NCI-H748 treated with DMSO at 0.1 percent for 48 hours (cell line): ENCODE results near the gene CFAP298.

Experiments used
- DNase-seq: peaks from one replicate; lab custom pipeline; 2025; lab: John Stamatoyannopoulos, UW

CFAP298 gene

GRCh38 chr21:32599091-32599490, 13.1 kb downstream of the CFAP298 start:
- no peak for DNase-seq

DNA sequence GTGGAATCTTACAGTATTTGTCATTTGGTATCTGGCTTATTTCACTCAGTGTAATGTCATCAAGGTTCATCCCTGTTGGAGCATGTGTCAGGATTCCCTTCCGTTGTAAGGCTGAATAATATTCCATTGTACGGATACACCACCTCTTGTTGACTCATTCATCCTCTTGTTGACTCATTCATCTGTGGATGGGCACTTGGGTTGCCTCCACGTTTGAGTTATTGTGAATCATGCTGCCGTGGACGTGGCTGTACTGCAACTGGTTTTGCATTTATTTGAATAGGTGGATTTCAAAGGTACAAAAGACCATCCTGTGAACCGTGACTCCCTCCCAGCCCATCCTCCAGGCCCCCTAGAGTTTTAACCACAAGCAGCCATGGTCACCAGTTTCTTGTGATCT, 15.0 kb downstream of the CFAP298 start:
- no peak for DNase-seq

DNA sequence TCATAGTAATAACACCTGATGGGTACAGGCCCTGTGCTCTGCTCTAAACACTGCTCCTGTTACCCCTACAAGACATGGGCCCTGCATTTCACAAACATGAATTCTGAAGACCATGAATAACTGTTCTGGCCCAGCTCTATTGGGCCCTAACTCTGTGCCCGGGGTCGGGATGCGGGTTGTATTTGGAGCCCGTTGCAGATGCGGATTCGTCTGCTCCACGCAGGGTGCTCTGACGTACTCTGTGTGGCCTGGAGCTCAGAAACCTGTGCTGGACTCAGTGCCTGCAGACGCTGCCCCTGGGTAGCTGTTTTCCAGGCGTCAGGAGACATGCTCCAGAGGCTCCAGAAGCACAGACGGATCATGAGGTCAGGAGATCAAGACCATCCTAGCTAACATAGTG, 16.7 kb downstream of the CFAP298 start:
- DNase-seq = no peak

DNA sequence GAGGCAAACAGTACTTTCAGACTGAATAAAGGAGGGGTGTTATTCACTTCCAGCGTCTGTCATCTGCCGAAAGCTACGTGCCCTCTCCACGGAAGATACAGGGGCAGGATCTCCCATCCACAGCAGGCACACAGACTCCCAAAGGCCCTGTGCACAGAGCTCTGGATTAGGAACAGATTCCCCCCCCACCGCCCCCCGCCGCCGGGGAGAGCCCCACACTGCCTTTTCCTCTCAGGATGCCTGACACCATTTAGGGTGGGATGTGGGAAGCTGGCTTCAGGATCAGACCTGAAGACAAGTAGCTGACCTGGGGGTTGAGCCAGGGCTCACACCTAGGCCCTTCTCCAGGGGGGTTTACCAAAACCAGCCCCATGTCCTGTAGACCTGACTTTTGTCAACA, 18.5 kb downstream of the CFAP298 start:
- DNase-seq = no peak

GRCh38 chr21:32592929-32593502, 19.2 kb downstream of the CFAP298 start:
- no peak for DNase-seq

DNA sequence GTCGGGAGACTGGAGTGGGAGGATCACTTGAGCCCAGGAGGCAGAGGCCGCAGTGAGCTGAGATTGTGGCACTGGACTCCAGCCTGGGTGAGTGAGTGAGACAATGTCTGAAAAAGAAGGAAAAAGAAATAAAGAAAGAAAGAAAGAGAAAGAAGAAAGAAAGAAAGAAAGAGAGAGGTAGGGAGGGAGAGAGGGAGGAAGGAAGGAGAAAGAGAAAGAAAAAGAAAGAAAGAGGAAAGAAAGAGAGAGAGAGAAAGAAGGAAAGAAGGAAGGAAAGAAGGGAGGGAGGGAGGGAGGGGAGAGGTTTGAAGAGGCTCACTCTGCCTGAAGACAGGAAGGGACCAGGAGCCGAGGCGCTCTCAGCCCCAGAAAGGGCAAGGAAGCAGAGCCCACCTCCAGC, 22.0 kb downstream of the CFAP298 start:
- DNase-seq = no peak

DNA sequence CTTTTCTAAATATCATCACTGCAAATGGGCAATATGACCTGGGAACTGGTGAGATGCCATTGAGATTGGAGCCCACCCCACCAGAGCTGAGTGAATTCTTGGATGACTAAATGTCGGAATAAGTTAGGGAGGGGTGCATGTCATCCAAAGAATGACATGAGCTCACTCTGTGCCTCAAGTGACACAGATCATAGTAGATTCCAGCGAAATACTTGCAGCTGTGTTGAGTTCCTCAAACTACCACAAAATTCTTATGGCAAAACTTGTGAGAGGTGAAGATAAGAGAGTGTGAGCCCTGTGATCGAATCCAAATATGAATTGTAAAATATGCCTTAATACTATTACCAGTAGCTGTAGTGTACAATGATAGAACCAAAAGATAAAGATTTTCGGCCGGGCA, 24.5 kb downstream of the CFAP298 start:
- no peak for DNase-seq

- DNase-seq = no peak
These were observed 25.1 kb downstream of the CFAP298 start for GRCh38 chr21:32587120-32587519.

- DNase-seq = no peak
These were observed 26.2 kb downstream of the CFAP298 start for GRCh38 chr21:32585970-32586369.

DNA sequence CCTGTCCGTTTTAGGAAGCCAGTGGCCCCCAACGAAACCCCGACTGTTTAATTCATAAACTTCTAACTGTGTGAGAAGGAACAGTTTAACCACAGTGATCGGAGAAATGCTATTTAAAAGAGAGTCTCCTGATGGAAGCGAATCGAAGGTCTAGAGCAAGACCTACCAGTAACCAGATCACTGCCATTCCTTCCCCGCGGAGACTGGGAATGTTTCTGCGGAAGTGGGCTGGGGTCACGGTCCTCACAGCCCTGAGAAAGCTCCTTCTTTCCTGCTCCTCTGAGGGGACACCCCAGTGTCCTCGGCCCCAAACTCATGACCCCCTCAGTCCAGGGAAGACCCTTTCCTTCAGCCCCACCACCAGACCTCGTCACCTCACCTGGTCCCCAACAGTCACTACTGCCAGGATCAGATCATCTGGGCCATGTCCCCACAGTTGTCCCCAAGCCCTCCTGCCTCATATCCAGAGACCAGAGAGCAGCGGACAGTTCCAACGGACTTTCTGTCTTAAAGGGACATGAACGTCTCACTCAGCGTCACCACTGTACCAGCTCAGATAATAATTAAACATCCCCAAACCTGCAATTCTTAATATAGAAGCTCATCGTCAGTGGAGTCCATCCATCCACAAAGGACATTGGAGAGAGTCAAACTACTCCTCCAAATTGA, 27.0 kb downstream of the CFAP298 start, which contains the start of gene TCP10L:
Gene TCP10L (minus strand): TSS at position 482 of the 669 bp plus-strand sequence. CDS start 1,219 bp downstream, outside the sequence.
- DNase-seq = no peak

GRCh38 chr21:32584472-32584871, 27.7 kb downstream of the CFAP298 start:
- no peak for DNase-seq

DNA sequence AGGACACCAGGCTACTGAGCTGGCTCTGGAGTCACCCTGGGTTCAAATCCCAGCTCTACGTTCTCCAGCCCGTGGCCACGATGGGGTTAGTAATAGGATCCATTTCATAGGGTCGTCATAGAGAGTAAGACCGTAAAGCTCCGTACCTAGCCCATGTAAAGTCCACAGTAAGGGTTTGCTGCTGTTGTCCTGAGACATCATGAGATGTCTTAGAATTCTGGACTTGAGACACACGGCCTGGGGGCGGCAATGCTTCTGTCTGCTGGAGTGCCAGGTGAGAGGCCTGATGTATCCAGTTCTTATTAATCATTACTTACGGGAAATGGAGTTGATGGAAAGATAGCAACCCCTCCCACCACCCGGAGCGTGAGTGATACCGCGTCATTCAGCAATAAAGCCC, 30.4 kb downstream of the CFAP298 start:
- no peak for DNase-seq

GRCh38 chr21:32580949-32581348, 31.2 kb downstream of the CFAP298 start:
- no peak for DNase-seq

- no peak for DNase-seq
These were observed 34.0 kb downstream of the CFAP298 start for GRCh38 chr21:32578107-32578691.

DNA sequence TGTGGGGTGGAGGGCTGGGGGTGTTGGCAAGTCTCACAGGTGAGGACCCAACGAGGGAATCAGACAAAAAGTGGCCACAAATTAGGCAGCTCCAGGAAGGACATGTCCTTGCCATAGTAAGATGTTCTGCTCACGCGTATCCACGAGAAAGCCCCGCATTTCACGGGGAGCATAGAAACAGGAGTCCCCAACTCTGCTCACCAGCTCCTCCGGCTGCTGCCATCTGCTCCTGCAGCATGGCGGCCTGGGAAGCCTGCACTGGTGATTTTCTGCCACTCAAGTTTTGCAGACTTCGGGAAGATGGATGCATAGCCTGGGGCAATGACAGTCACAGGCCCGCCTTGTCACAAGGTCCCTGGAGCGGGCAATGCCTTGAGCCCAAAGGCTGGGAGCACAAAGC, 36.2 kb downstream of the CFAP298 start:
- no peak for DNase-seq

- no peak for DNase-seq
These were observed 36.9 kb downstream of the CFAP298 start for GRCh38 chr21:32574946-32575925.

DNA sequence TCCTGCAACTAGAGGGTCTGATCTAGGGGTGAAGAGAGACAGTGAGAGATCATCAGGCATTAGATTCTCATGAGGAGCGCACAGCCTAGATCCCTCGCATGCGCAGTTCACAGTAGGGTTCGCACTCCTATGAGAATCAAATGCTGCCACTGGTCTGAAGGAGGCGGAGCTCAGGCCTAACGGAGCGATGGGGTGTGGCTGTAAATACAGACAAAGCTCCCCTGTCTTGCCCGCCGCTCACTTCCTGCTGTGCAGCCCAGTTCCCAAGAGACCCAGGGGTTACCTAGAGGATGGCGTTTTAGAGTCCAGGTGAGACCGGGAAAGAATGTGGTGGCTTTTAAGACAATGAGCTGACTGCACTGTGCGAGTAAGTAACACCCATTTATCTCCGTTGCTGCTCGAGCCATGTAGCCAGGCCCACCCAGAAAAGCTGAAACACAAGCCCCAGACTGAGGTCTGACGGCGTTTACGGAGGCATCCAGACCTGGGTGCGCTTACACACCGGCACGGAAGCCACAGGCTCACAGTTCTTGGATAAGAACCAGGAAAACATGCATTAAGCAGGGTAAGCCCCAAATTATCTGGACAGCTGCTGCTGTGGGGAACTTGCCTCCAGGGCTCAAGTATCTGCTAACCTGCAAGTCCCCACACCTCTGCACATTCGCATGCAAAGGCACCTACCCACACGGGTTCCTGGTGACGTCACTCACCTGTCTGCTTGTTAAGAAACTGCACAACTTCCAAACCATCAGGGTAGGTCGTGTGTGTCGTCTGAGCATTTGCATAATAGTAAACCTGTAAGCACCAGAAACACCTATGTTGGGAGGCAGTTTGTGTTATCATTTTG, 39.4 kb downstream of the CFAP298 start:
- no peak for DNase-seq

- DNase-seq = no peak
These were observed 41.7 kb downstream of the CFAP298 start for GRCh38 chr21:32570456-32570855.

- DNase-seq = peak; percentile 69
These were observed 42.6 kb downstream of the CFAP298 start for GRCh38 chr21:32569261-32570230.

DNA sequence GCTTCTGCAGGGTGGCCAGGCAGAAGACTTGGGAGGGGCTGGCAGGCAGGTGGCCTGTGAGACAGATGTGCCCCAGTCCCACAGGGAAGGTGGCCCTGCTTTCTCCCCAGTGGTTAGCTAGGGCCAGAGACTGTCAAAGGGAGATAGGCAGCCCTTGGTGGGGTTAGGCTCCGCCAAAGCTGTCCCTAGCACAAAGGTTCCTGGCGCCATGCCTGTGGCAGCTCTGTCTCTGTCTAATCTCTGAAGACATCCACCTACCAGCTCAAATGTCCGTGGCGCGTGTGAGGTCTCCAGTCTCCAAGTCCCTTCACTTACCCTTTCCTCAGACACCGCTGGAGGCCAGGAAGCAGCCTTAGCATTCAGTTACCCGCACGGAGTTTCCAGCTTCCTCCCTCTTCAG, 44.6 kb downstream of the CFAP298 start:
- no peak for DNase-seq
